AG04450 (cell line): ENCODE results near the gene HEMK1. TPM values are rescaled to one million over a fixed set of nuclear protein-coding genes. Genes with fewer than 3 reads are reported as not detected.

Source experiments
- CTCF ChIA-PET: fragments of 300-600, 350-600 bp; formaldehyde crosslinking; extraction: SDS; loops from one replicate; lab custom pipeline; 2022; ENCODE audit warnings: antibody characterized with exemption, inconsistent platforms; lab: Charles Lee
- POLR2A ChIA-PET: fragments of 350-600 bp; formaldehyde crosslinking; extraction: SDS; loops from one replicate; lab custom pipeline; 2021; ENCODE audit warnings: antibody characterized with exemption, inconsistent platforms; lab: Yijun Ruan, JAX
- DNase-seq: peaks from one replicate; pipeline ENCODE4 v3.0.0-alpha.2; 2011; ENCODE audit warnings: low read depth, low spot score
- H3K27ac ChIP-seq: one replicate; pipeline ENCODE4 v1.5.1; 2012; ENCODE audit warnings: low read depth, low read length, control low read depth
- H3K27me3 ChIP-seq: one replicate; pipeline ENCODE4 v1.6.0; 2012; ENCODE audit warnings: low read length; ENCODE audit not compliant: control insufficient read depth, insufficient read depth
- H3K4me3 ChIP-seq: 2 replicates; pipeline ENCODE4 v1.5.1; 2011; ENCODE audit warnings: mild to moderate bottlenecking, low read depth, low read length, control low read depth
- H3K9me3 ChIP-seq: 2 replicates; pipeline ENCODE4 v1.5.1; 2012; ENCODE audit warnings: low read length; ENCODE audit not compliant: control insufficient read depth, insufficient read depth
- CTCF ChIP-seq: IDR thresholded peaks from 2 replicates; pipeline ENCODE4 v1.5.1; 2011; ENCODE audit warnings: low read depth, low read length, control low read depth, inconsistent platforms
- polyA plus RNA-seq: library from polyadenylated mRNA; depleted of rRNA; stranded (reverse); fragments of >200 nt; gene quantifications from 2 replicates; pipeline ENCODE4 v1.2.3, GENCODE V29; 2011

The HEMK1 gene
- polyA plus RNA-seq, 1 experiment: 12.1 TPM

- no peak overlapping the region for H3K4me3 ChIP-seq
- TF ChIP-seq CTCF: no peak
- H3K27ac ChIP-seq: no peak overlapping the region
- ChIA-PET POLR2A (interaction anchor here (0.7 to 1.5 kb wide), 4 partner anchors 10 to 1426 kb away, joined by 3 to 12 read pairs (median 4); partner anchors contain the start of genes C3orf18, CISH and HEMK1), CTCF (interaction anchor here (1.3 to 1.6 kb wide), 2 partner anchors 11 to 15 kb away, joined by 3 to 11 read pairs; partner anchors contain the start of gene C3orf18)
- H3K27me3 ChIP-seq: peaks cover 13% of the 10 kb centered on the region
- DNase-seq: no peak
- no peaks in the 10 kb centered on the region for H3K9me3 ChIP-seq
Observed at GRCh38 chr3:50557106-50557505, 12.2 kb upstream of the HEMK1 start.

GRCh38 chr3:50557915-50558314 lies 11.4 kb upstream of the HEMK1 start:
- H3K4me3 ChIP-seq: no peak overlapping the region
- H3K27me3 ChIP-seq: peaks cover 11% of the 10 kb centered on the region
- no peak for DNase-seq
- POLR2A ChIA-PET: interaction anchor here (0.6 to 1.5 kb wide), 2 partner anchors 54 to 59 kb away, joined by 3 read pairs; partner anchors contain the start of gene CISH
- no peaks in the 10 kb centered on the region for H3K9me3 ChIP-seq
- CTCF ChIA-PET: interaction anchor here (1.3 to 1.6 kb wide), 2 partner anchors 10 to 16 kb away, joined by 3 to 11 read pairs; partner anchors contain the start of gene C3orf18
- no peak overlapping the region for H3K27ac ChIP-seq
- TF ChIP-seq CTCF: no peak

GRCh38 chr3:50559702-50560101 lies 9.6 kb upstream of the HEMK1 start:
- Histone ChIP-seq H3K4me3 (no peak overlapping the region), H3K27ac (no peak overlapping the region), H3K27me3 (peaks cover 10% of the 10 kb centered on the region), H3K9me3 (no peaks in the 10 kb centered on the region)
- DNase-seq: no peak
- POLR2A ChIA-PET: no interaction called here
- CTCF ChIA-PET: interaction anchor here (1.3 kb wide), 1 partner anchor 21 kb away, joined by 5 read pairs; no protein-coding TSS in a partner anchor
- TF ChIP-seq CTCF: no peak

GRCh38 chr3:50562861-50563260 lies 6.5 kb upstream of the HEMK1 start:
- H3K9me3 ChIP-seq: no peaks in the 10 kb centered on the region
- ChIA-PET CTCF (interaction anchor here (1.3 kb wide), 1 partner anchor 19 kb away, joined by 7 read pairs; no protein-coding TSS in a partner anchor), POLR2A (no interaction called here)
- no peak overlapping the region for H3K4me3 ChIP-seq
- H3K27me3 ChIP-seq: no peaks in the 10 kb centered on the region
- no peak for TF ChIP-seq CTCF
- no peak overlapping the region for H3K27ac ChIP-seq
- DNase-seq: no peak

- H3K27me3 ChIP-seq: no peaks in the 10 kb centered on the region
- TF ChIP-seq CTCF: no peak
- no peaks in the 10 kb centered on the region for H3K9me3 ChIP-seq
- DNase-seq: no peak
- no peak overlapping the region for H3K4me3 ChIP-seq
- POLR2A ChIA-PET: interaction anchor here (0.7 kb wide), 1 partner anchor 43 kb away, joined by 4 read pairs; no protein-coding TSS in a partner anchor
- CTCF ChIA-PET: interaction anchor here (1.0 to 1.7 kb wide), 3 partner anchors 14 to 22 kb away, joined by 3 to 7 read pairs (median 7); no protein-coding TSS in a partner anchor
- H3K27ac ChIP-seq: no peak overlapping the region
Observed at GRCh38 chr3:50563867-50564266, 5.5 kb upstream of the HEMK1 start.
